Activated CD4-positive, alpha-beta T cell treated with anti-CD3 and anti-CD28 coated beads, Interleukin-2, amount 10 ng/mL, durations not matched to agents 7 days and 5 days (primary cell): ENCODE measurements around the gene ZNF292. TPM values are rescaled to one million over a fixed set of nuclear protein-coding genes. Genes with fewer than 3 reads are reported as not detected.
"Not testable (repeated sequence)": the region's sequence is repeated elsewhere in the genome, so short reads cannot be mapped to it uniquely, and the experiment has no call there.

Experiments
- CTCF ChIA-PET: fragments of 350-600 bp; sonication (Branson Sonifier 250); formaldehyde crosslinking; loops from one replicate; lab custom pipeline; 2021; ENCODE audit warnings: antibody characterized with exemption; lab: Charles Lee
- POLR2A ChIA-PET: fragments of 350-600 bp; sonication (Branson Sonifier 250); formaldehyde crosslinking; loops from one replicate; lab custom pipeline; 2021; ENCODE audit warnings: antibody characterized with exemption; lab: Charles Lee
- DNase-seq: peaks from one replicate; pipeline ENCODE4 v3.0.0-alpha.2; 2020
- H3K27ac Mint-ChIP-seq: one replicate; pipeline ENCODE4 v1.8.0; 2021; ENCODE audit warnings: mild to moderate bottlenecking, moderate library complexity, mixed read lengths
- H3K27me3 Mint-ChIP-seq: one replicate; pipeline ENCODE4 v1.8.0; 2021; ENCODE audit warnings: mixed read lengths
- H3K36me3 Mint-ChIP-seq: one replicate; pipeline ENCODE4 v1.8.0; 2021; ENCODE audit warnings: low read depth, mixed read lengths
- H3K4me1 Mint-ChIP-seq: one replicate; pipeline ENCODE4 v1.8.0; 2021; ENCODE audit warnings: mixed read lengths
- H3K4me3 Mint-ChIP-seq: one replicate; pipeline ENCODE4 v1.8.0; 2021; ENCODE audit warnings: mild to moderate bottlenecking, moderate library complexity, mixed read lengths
- H3K9me3 Mint-ChIP-seq: one replicate; pipeline ENCODE4 v1.8.0; 2021; ENCODE audit warnings: mixed read lengths
- total RNA-seq, 2 experiments: library from RNA; stranded (reverse); gene quantifications; one replicate each; pipeline ENCODE4 v1.2.3, GENCODE V29; 2021

The ZNF292 gene
- total RNA-seq, 2 experiments from 2014 or later = 51.5 to 56.0 TPM

GRCh38 chr6:87297119-87297518 lies 141.8 kb downstream of the ZNF292 start:
- no peak overlapping the region for H3K4me3 Mint-ChIP-seq
- no peaks in the 10 kb centered on the region for H3K4me1 Mint-ChIP-seq

GRCh38 chr6:87301277-87301676 lies 145.9 kb downstream of the ZNF292 start:
- POLR2A ChIA-PET, DNase-seq, H3K4me3 Mint-ChIP-seq, H3K36me3 Mint-ChIP-seq, H3K9me3 Mint-ChIP-seq, H3K27ac Mint-ChIP-seq, H3K4me1 Mint-ChIP-seq: not testable (repeated sequence)
- CTCF ChIA-PET = interaction anchor here (1.6 kb wide), 1 partner anchor 20 kb away, joined by 3 read pairs; no protein-coding TSS in a partner anchor
- H3K27me3 Mint-ChIP-seq = peaks cover 31% of the 10 kb centered on the region

More at GRCh38 chr6:87297119-87297518, 141.8 kb downstream of the ZNF292 start:
- CTCF ChIA-PET = interaction anchor here (0.6 kb wide), 1 partner anchor 338 kb away, joined by 3 read pairs; no protein-coding TSS in a partner anchor
- Mint-ChIP-seq H3K27me3 (peaks cover 28% of the 10 kb centered on the region), H3K27ac (no peak overlapping the region), H3K36me3 (no peaks in the 10 kb centered on the region), H3K9me3 (no peaks in the 10 kb centered on the region)
- no peak for DNase-seq
- POLR2A ChIA-PET = no interaction called here

- Mint-ChIP-seq H3K4me3 (no peak overlapping the region), H3K4me1 (no peaks in the 10 kb centered on the region), H3K27ac (no peak overlapping the region), H3K27me3 (peaks cover 32% of the 10 kb centered on the region), H3K36me3 (no peaks in the 10 kb centered on the region), H3K9me3 (no peaks in the 10 kb centered on the region)
- DNase-seq = no peak
- ChIA-PET POLR2A (no interaction called here), CTCF (interaction anchor here (0.6 kb wide), 1 partner anchor 1612 kb away, joined by 3 read pairs; no protein-coding TSS in a partner anchor)
Measured at GRCh38 chr6:87308970-87309369, 153.6 kb downstream of the ZNF292 start.

GRCh38 chr6:87312860-87313259 lies 157.5 kb downstream of the ZNF292 start:
- H3K4me1 Mint-ChIP-seq = no peaks in the 10 kb centered on the region
- H3K36me3 Mint-ChIP-seq = no peaks in the 10 kb centered on the region
- no peak overlapping the region for H3K4me3 Mint-ChIP-seq
- no peak for DNase-seq
- peaks cover 23% of the 10 kb centered on the region for H3K27me3 Mint-ChIP-seq
- H3K9me3 Mint-ChIP-seq = no peaks in the 10 kb centered on the region
- ChIA-PET CTCF (interaction anchor here (0.7 kb wide), 1 partner anchor 192 kb away, joined by 3 read pairs; no protein-coding TSS in a partner anchor), POLR2A (no interaction called here)
- no peak overlapping the region for H3K27ac Mint-ChIP-seq

Other genes starting within 250 kb of the ZNF292 start
- not detected for gene HTR1E, start 218.0 kb upstream of the ZNF292 start, total RNA-seq
- gene CGA, start 60.5 kb upstream of the ZNF292 start, total RNA-seq = not detected
- gene SMIM8, start 167.0 kb downstream of the ZNF292 start, total RNA-seq = 10 to 100 TPM; 10.9 to 11.6 TPM
- gene GJB7, start 173.7 kb downstream of the ZNF292 start, total RNA-seq = not detected
- gene C6orf163, start 189.2 kb downstream of the ZNF292 start, total RNA-seq = 1 to 10 TPM; 2.0 to 2.3 TPM